Peyer's patch (tissue), 4 donors: ENCODE results near the gene DNHD1.

Experiments
- POLR2A ChIP-seq, 2 donors: fragments of 450-650 bp; IDR thresholded peaks; one replicate each; pipeline ENCODE4 v1.5.1; 2017; ENCODE audit warnings: antibody characterized with exemption in 2 of 2, mild to moderate bottlenecking in 2 of 2, moderate library complexity in 2 of 2
- TF ChIP-seq, protein P1 (sequence below), 6 experiments: fragments of 450-650 bp in 4 of 6; fragments of 200-600 bp in 2 of 6; sonication (generic) in 1 of 6; IDR thresholded peaks; one replicate each; pipeline ENCODE4 v1.5.1; 2017 to 2019; ENCODE audit warnings: antibody characterized with exemption in 6 of 6, mild to moderate bottlenecking in 3 of 6, moderate library complexity in 1 of 6

DNA sequence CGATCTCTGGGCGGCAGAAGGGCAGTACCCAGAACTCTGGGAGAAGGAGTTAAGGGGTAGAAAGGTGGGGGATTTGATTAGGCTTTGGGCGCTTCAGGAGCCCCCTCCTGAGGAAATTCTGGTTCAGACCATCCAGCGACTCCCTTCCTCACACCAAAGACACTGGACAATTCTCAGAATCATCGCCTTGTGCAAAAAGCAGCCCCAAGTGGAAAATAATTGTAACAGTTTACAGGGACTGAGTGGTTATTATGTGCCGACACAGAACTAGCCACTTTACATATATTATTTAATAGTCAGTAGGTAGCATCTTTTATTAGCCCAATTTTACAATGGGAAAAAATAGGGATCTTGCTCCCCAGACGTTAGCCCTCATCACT lies 22.7 kb upstream of the DNHD1 start:
- TF ChIP-seq, protein P1, sequence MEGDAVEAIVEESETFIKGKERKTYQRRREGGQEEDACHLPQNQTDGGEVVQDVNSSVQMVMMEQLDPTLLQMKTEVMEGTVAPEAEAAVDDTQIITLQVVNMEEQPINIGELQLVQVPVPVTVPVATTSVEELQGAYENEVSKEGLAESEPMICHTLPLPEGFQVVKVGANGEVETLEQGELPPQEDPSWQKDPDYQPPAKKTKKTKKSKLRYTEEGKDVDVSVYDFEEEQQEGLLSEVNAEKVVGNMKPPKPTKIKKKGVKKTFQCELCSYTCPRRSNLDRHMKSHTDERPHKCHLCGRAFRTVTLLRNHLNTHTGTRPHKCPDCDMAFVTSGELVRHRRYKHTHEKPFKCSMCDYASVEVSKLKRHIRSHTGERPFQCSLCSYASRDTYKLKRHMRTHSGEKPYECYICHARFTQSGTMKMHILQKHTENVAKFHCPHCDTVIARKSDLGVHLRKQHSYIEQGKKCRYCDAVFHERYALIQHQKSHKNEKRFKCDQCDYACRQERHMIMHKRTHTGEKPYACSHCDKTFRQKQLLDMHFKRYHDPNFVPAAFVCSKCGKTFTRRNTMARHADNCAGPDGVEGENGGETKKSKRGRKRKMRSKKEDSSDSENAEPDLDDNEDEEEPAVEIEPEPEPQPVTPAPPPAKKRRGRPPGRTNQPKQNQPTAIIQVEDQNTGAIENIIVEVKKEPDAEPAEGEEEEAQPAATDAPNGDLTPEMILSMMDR (IDR thresholded peaks at IDR 0.05), result no peak
- no peak for TF ChIP-seq POLR2A (IDR thresholded peaks at IDR 0.05)
